Vagina (tissue), 2 donors: ENCODE measurements around the gene DLX2. TPM values are rescaled to one million over a fixed set of nuclear protein-coding genes. Genes with fewer than 3 reads are reported as not detected.

ENCODE experiments used
- DNase-seq, 2 donors: peaks; one replicate each; pipeline ENCODE4 v3.0.0-alpha.2; 2017; ENCODE audit errors: extremely low spot score in 2 of 2
- H3K27ac ChIP-seq: fragments of 200-600 bp; sonication (generic); one replicate; pipeline ENCODE4 v1.5.1; 2019
- H3K27me3 ChIP-seq: fragments of 200-600 bp; sonication (generic); one replicate; pipeline ENCODE4 v1.5.1; 2019
- H3K36me3 ChIP-seq, 2 donors: fragments of 200-600 bp; sonication (generic); one replicate each; pipeline ENCODE4 v1.5.1; 2017 to 2019
- H3K4me1 ChIP-seq: fragments of 200-600 bp; sonication (generic); one replicate; pipeline ENCODE4 v1.5.1; 2019
- H3K4me3 ChIP-seq, 2 donors: fragments of 200-600 bp; sonication (generic); 1 replicate in 1 of 2; 2 replicates in 1 of 2; pipeline ENCODE4 v1.5.1; 2016 to 2019
- H3K9me3 ChIP-seq: fragments of 200-600 bp; sonication (generic); one replicate; pipeline ENCODE4 v1.5.1; 2019
- POLR2A ChIP-seq, 2 donors: fragments of 450-650 bp; IDR thresholded peaks; one replicate each; pipeline ENCODE4 v1.6.1; 2017; ENCODE audit warnings: antibody characterized with exemption in 2 of 2, mild to moderate bottlenecking in 2 of 2, moderate library complexity in 2 of 2
- POLR2AphosphoS5 ChIP-seq, 2 donors: sonication (generic); formaldehyde crosslinking; IDR thresholded peaks; one replicate each; pipeline ENCODE4 v1.9.0; 2017; ENCODE audit warnings: antibody characterized with exemption in 2 of 2, mild to moderate bottlenecking in 2 of 2, low read depth in 1 of 2; ENCODE audit not compliant: insufficient read depth in 1 of 2
- intact Hi-C: fragments of 100-400 bp; cut with DNase I; formaldehyde crosslinking; loops from one replicate; pipeline ENCODE4 v1.15.1; 2023
- total RNA-seq: library from RNA; depleted of rRNA; stranded (reverse); fragments of >200 nt; gene quantifications from one replicate; pipeline ENCODE4 v1.2.3, GENCODE V29; 2016
- TF ChIP-seq, protein P1 (sequence below), 3 experiments: fragments of 450-650 bp in 2 of 3; fragments of 200-600 bp in 1 of 3; sonication (generic) in 1 of 3; IDR thresholded peaks; one replicate each; pipeline ENCODE4 v1.5.1; 2017 to 2019; ENCODE audit warnings: antibody characterized with exemption in 3 of 3, mild to moderate bottlenecking in 2 of 3, moderate library complexity in 2 of 3

The DLX2 gene
- total RNA-seq, 1 donor from 2014 or later: not detected

DNA sequence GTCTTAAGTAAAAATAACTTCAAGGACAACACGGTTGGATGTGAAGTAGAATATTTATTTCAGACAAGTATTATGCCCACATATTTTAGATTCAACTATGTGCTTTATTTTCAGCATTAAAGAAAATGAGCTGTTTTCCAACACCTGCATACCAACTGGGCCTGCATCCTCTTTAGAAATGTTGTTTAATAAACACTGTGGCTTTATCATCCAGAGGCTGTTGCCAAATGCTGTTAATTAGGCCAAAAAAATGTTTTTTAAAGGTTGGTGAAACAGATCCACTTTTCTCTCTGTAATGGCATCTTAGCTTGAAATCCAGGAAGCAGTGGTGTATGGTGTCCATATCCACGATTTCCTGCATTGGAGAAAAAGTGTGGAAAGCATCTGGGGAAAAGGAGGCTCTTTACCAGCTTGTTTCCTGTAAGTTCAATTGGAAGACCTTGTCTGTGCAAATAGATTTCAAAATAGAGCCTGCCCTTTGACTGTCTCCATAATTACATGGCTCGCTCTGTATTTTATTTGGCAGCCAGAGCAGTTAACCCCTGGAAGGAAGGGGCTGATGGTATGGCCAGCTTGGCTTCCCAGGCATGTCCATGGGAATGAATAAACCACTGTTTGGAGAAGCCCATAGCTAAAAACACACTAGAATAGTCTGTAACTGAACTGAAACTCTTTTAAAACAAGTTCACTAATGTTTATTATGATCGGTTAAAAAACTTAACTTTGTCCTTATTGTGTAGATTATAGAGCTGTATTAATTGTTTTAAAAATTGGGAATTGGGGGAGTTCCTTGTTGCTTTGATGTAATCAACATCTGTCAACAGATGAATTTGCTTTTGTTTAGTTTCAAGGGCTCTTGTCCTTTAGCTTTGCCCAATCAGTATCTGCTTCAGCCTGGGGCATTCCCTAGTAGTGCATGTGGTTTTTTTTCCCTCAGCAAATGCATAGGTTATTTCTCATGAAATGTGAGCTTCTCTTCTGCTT is 50.4 kb downstream of the DLX2 start:
- H3K27me3 ChIP-seq: no peaks in the 10 kb centered on the region
- intact Hi-C loops: no loop called here
- H3K27ac ChIP-seq: no peak overlapping the region
- no peaks in the 10 kb centered on the region for H3K4me1 ChIP-seq
- TF ChIP-seq, protein P1, sequence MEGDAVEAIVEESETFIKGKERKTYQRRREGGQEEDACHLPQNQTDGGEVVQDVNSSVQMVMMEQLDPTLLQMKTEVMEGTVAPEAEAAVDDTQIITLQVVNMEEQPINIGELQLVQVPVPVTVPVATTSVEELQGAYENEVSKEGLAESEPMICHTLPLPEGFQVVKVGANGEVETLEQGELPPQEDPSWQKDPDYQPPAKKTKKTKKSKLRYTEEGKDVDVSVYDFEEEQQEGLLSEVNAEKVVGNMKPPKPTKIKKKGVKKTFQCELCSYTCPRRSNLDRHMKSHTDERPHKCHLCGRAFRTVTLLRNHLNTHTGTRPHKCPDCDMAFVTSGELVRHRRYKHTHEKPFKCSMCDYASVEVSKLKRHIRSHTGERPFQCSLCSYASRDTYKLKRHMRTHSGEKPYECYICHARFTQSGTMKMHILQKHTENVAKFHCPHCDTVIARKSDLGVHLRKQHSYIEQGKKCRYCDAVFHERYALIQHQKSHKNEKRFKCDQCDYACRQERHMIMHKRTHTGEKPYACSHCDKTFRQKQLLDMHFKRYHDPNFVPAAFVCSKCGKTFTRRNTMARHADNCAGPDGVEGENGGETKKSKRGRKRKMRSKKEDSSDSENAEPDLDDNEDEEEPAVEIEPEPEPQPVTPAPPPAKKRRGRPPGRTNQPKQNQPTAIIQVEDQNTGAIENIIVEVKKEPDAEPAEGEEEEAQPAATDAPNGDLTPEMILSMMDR (IDR thresholded peaks at IDR 0.05): no peak
- TF ChIP-seq POLR2A (IDR thresholded peaks at IDR 0.05): no peak
- no peak for TF ChIP-seq POLR2AphosphoS5 (IDR thresholded peaks at IDR 0.05; ENCODE audit: insufficient read depth in 1 of 2, low read depth in 1 of 2)
- H3K36me3 ChIP-seq: no peaks in the 10 kb centered on the region
- DNase-seq: no peak
- H3K4me3 ChIP-seq: no peak overlapping the region
- no peaks in the 10 kb centered on the region for H3K9me3 ChIP-seq

DNA sequence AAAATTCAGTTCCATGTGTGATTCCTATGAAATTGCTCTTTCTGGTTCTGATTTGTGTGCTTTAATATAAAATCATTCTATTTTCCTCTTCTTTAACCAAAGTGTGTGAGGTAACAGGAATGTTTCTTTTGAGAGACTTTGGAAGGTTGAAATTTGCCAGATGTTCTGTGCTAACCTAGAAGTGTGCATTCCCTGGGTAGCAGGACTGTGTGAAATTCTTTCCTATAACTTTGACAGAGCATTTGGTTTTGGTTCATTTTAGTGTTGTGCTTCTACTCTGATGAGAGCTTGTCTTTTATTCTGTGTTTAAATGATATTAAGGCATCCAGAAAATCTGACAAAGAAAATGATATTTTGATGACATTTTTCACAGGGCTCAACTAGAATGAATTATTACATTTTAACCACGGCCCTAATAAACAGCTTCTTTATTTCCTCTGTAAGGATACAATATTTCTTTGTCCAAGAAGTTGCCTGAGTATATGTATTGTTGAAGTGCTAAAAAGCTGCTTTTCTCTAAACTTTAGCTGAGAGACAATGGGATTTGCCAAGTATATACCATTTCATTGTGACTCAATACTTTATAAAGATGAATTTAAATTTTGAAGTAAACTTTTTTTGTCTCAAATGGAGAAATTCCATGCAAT is 52.1 kb downstream of the DLX2 start:
- H3K36me3 ChIP-seq: no peaks in the 10 kb centered on the region
- H3K4me3 ChIP-seq: no peak overlapping the region
- DNase-seq: no peak
- H3K9me3 ChIP-seq: no peaks in the 10 kb centered on the region
- no peaks in the 10 kb centered on the region for H3K4me1 ChIP-seq
- no peaks in the 10 kb centered on the region for H3K27me3 ChIP-seq
- TF ChIP-seq POLR2AphosphoS5 (IDR thresholded peaks at IDR 0.05; ENCODE audit: insufficient read depth in 1 of 2, low read depth in 1 of 2) (no peak), POLR2A (IDR thresholded peaks at IDR 0.05) (no peak)
- TF ChIP-seq, protein P1 (IDR thresholded peaks at IDR 0.05): no peak
- intact Hi-C loops: no loop called here
- H3K27ac ChIP-seq: no peak overlapping the region

DNA sequence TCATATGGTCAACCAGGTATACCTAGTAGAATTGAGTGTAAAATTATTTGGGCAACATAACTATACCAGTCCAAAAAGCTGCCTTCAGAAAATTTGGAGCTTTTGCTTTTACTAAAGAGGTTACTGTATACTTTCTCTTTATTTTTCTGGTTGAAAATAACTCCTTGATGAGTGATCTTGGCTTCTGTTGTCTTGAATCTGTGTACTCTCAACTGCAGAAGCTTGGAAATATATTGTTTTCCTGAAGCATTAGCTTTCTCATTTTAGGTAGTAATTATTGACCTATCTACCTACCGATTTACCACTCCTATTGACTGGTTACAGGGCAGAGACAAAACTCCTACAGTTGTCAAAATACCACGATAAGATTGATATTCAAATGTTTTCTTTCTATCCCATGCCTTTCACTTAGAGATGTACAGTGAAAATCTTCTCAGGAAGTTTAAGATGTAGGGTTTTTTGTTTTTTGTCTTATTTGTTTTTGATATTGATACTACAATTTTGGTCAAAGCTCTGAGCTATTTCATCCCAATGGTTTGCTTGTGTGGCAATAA is 53.1 kb downstream of the DLX2 start:
- Histone ChIP-seq H3K4me1 (no peaks in the 10 kb centered on the region), H3K27ac (no peak overlapping the region), H3K4me3 (no peak overlapping the region), H3K9me3 (no peaks in the 10 kb centered on the region), H3K27me3 (no peaks in the 10 kb centered on the region), H3K36me3 (no peaks in the 10 kb centered on the region)
- intact Hi-C loops: no loop called here
- DNase-seq: no peak
- TF ChIP-seq, protein P1 (IDR thresholded peaks at IDR 0.05): no peak

Other genes starting within 250 kb of the DLX2 start
- gene SLC25A12, start 208.7 kb downstream of the DLX2 start, total RNA-seq: 26.0 TPM
- 30.0 TPM for gene HAT1, start 180.4 kb downstream of the DLX2 start, total RNA-seq
- gene METAP1D, start 102.9 kb downstream of the DLX2 start, total RNA-seq: 8.8 TPM
- gene DLX1, start 17.4 kb downstream of the DLX2 start, total RNA-seq: not detected